ENCODE data around the gene CCM2.
A peak's percentile ranks its signal among the peaks of the same experiment; 100 is the strongest.

The CCM2 gene

DNA sequence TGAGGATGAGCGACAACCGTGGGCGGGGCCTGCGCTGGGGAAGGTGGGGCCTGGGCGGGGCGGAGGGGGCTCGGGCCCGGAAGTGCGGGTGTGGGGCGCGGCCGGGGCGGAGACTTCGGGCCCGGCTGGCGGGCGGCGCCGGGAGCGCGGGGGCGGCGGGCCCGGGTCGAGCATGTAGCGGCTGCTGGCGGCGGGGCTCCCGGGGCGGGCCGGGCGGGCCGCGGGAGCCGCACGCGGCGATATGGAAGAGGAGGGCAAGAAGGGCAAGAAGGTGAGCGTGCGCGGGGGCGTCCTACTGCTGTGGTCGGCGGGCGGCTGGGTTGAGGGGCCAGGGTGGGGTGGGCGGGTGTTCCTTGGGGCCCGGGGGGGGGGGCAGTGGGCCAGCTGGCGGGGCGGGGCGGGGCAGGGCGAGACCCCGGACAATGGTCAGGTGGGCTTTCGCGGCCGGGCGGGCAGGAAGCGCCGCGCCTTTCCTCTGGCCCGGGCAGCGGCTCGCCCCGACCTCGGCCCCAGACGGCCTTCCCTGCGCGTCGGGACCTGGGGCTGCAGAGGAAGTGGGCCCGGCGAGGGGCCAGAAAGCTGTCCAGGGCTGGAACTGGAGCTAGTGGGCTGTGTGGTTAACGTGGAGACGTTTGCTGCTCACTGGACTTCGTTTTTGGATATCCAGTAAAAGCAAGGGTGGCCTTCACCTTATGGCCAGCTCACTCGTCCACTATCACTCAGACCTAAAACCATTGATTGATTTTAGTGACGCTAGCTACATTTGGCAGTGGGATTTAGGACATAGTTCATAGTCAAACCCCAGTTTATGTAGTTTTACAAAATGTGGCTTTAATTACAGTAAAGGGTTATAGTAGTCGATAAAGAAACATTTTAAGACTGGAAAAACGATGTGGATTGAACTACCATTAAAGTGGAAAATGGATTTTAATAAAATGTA, at the start of gene CCM2:
Gene CCM2, plus strand, starts transcription at position 109 of the 940 bp plus-strand sequence. Its CDS starts 133 bp downstream, at position 242.
- Histone ChIP-seq H3K4me1 (ENCODE audit: insufficient read depth, low read length) (peaks cover 6% of the 10 kb centered on the region; the same call in 1 of the 2 replicates), H3K9ac (ENCODE audit: low read depth, low read length) (peak within 1 kb of the TSS; percentile 89), H3K9me3 (ENCODE audit: insufficient read depth, low read depth, low read length) (no peaks in the 10 kb centered on the region), H3K27me3 (ENCODE audit: insufficient read depth, low read length) (no peaks in the 10 kb centered on the region), H3K4me3 (ENCODE audit: low read length) (peak within 1 kb of the TSS; percentile 95), H3K27ac (ENCODE audit: low read length) (peak within 1 kb of the TSS; percentile 80), H3K36me3 (ENCODE audit: insufficient read depth, low read depth, low read length) (no peaks in the 10 kb centered on the region)

DNA sequence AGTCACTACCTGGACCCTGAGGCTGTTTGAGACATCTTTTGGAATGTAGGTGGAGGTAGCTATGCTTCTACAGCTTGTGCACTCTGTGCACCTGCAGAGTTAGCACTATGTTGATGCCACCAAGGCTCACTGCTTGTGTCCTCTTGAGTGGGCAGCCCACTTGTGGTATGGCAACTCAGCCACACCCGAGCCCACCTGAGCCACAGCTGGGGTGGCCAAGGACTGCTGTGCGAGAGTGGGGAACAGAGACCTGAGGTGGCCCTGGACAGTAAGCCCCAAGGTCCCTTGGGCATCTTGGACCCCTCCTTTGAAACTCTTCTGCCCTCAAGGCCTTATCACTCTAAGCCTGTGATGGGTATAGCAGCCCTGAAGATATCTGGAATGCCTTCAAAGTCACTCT, 46.8 kb upstream of the CCM2 start:
- Histone ChIP-seq H3K9me3 (ENCODE audit: insufficient read depth, low read depth, low read length) (no peaks in the 10 kb centered on the region), H3K4me3 (ENCODE audit: low read length) (no peak overlapping the region), H3K27me3 (ENCODE audit: insufficient read depth, low read length) (0 out of 2 replicates have a peak, but pooled peaks cover 6% of the 10 kb centered on the region), H3K27ac (ENCODE audit: low read length) (no peak overlapping the region), H3K9ac (ENCODE audit: low read depth, low read length) (no peak overlapping the region), H3K36me3 (ENCODE audit: insufficient read depth, low read depth, low read length) (no peaks in the 10 kb centered on the region), H3K4me1 (ENCODE audit: insufficient read depth, low read length) (no peaks in the 10 kb centered on the region)

DNA sequence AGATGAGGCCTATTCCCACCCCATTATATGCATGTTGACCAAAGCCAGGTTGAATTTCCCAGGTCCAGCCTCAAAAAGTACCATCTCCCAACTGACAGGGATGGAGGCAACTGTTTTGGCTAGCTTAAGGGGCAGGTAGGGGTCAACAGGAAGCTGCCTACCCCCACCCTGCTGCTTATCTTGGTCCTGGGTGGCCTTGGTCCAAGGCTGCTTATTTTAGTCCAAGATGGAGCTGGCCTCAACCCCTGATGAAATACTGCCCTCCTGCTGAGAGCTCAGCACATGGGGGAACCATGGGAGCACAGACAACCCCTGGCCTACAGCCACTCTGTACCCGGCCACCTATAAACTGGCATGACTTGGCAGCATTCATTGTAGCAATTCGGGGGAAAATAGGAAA, 44.3 kb upstream of the CCM2 start:
- no peak overlapping the region for H3K4me3 ChIP-seq (ENCODE audit: low read length)
- H3K27ac ChIP-seq (ENCODE audit: low read length), result no peak overlapping the region
- H3K9me3 ChIP-seq (ENCODE audit: insufficient read depth, low read depth, low read length), result no peaks in the 10 kb centered on the region
- H3K4me1 ChIP-seq (ENCODE audit: insufficient read depth, low read length), result no peaks in the 10 kb centered on the region
- no peak overlapping the region for H3K9ac ChIP-seq (ENCODE audit: low read depth, low read length)
- peaks cover 19% of the 10 kb centered on the region for H3K27me3 ChIP-seq (ENCODE audit: insufficient read depth, low read length)
- H3K36me3 ChIP-seq (ENCODE audit: insufficient read depth, low read depth, low read length), result no peaks in the 10 kb centered on the region

DNA sequence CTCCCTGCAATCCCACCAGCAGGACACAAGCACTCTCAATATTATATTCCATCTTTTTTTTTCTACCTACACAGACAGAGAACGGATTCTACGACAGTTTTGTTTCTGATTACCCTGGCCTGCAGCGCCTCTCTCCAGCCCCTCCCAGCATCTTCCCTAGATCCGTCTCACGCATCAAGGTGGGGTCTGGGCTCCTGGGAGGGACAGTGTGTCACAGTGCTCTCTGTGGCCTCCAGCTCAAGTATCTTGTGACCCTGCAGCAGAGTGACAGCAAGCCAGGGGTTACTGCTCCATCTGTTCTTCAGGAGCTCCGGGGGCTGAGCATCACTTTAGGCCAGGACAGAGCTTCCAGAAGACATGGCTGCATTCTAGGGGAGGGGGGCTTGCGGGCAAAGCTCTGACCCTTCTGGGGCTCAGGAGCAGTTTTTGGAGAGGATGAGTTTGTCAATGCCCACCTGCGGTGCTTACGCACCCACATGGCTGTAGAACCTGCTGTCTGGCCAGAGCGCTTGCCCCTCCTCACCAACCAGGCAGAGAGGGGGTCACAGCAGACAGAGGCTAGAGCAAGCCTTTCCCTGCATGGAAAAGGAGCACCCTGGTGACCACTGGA, 43.7 kb upstream of the CCM2 start:
- Histone ChIP-seq H3K27ac (ENCODE audit: low read length) (no peak overlapping the region), H3K4me3 (ENCODE audit: low read length) (no peak overlapping the region), H3K36me3 (ENCODE audit: insufficient read depth, low read depth, low read length) (no peaks in the 10 kb centered on the region), H3K27me3 (ENCODE audit: insufficient read depth, low read length) (peaks cover 19% of the 10 kb centered on the region), H3K4me1 (ENCODE audit: insufficient read depth, low read length) (no peaks in the 10 kb centered on the region), H3K9me3 (ENCODE audit: insufficient read depth, low read depth, low read length) (no peaks in the 10 kb centered on the region), H3K9ac (ENCODE audit: low read depth, low read length) (no peak overlapping the region)

DNA sequence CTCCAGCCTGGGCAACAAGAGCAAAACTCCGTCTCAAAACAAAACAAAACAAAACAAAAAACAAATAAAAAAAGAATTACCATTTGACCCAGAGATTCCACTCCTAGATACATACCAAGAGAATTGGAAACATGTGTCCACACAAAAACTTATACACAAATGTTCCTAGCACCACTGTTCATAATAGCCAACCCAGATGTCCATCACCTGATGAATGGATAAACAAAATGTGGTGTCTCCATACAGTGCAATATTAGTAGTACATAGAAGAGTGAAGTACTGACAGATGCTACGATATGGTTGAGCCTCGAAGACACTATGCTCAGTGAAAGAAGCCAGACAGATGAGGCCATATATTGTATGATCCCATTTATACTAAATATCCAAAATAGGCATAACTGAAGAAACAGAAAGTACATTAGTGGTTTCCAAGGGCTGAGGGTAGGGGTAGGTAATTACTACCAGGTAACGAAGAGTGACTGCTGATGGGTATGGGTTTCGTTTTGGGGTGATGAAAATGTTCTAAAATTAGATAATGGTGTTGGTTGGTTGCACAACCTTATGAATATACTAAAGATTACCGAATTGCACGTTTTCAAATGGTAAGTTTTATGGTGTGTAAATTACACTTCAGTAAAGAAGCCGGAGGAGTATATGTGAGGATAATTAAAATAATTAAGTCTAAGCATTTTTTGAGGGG, 41.2 kb upstream of the CCM2 start:
- H3K27ac ChIP-seq (ENCODE audit: low read length), result no peak overlapping the region
- no peaks in the 10 kb centered on the region for H3K36me3 ChIP-seq (ENCODE audit: insufficient read depth, low read depth, low read length)

DNA sequence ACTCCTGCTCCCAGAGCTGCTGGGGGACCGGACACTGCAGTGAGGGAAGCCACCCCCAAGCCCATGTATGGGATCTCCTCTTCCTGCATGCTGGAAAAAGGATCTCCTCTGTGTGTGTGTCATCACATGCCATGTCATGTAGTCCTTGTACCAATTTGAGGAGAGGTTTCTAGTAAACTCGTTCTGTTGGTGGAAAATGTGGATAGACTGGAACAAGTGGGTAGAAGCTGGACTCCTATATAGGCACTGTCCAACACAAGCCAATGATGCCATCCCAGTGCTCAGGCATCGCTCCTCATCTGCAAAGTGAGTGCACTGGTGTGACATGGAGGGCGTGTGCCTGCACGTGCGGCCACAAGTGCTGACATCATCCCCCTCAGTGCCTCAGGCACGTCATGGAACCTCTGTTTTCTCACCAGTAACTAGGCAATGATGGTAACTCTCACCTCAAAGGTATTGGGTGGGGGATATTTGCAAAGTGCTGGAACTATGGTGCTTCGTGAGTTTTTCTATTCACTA, 40.5 kb upstream of the CCM2 start:
- no peak overlapping the region for H3K9ac ChIP-seq (ENCODE audit: low read depth, low read length)
- no peak overlapping the region for H3K27ac ChIP-seq (ENCODE audit: low read length)
- no peaks in the 10 kb centered on the region for H3K4me1 ChIP-seq (ENCODE audit: insufficient read depth, low read length)
- no peaks in the 10 kb centered on the region for H3K9me3 ChIP-seq (ENCODE audit: insufficient read depth, low read depth, low read length)
- no peaks in the 10 kb centered on the region for H3K36me3 ChIP-seq (ENCODE audit: insufficient read depth, low read depth, low read length)
- peaks cover 48% of the 10 kb centered on the region for H3K27me3 ChIP-seq (ENCODE audit: insufficient read depth, low read length)
- H3K4me3 ChIP-seq (ENCODE audit: low read length), result no peak overlapping the region

More for the DNA sequence above, 41.2 kb upstream of the CCM2 start:
- Histone ChIP-seq H3K9ac (ENCODE audit: low read depth, low read length) (no peak overlapping the region), H3K27me3 (ENCODE audit: insufficient read depth, low read length) (peaks cover 43% of the 10 kb centered on the region), H3K4me3 (ENCODE audit: low read length) (no peak overlapping the region), H3K4me1 (ENCODE audit: insufficient read depth, low read length) (no peaks in the 10 kb centered on the region), H3K9me3 (ENCODE audit: insufficient read depth, low read depth, low read length) (no peaks in the 10 kb centered on the region)

DNA sequence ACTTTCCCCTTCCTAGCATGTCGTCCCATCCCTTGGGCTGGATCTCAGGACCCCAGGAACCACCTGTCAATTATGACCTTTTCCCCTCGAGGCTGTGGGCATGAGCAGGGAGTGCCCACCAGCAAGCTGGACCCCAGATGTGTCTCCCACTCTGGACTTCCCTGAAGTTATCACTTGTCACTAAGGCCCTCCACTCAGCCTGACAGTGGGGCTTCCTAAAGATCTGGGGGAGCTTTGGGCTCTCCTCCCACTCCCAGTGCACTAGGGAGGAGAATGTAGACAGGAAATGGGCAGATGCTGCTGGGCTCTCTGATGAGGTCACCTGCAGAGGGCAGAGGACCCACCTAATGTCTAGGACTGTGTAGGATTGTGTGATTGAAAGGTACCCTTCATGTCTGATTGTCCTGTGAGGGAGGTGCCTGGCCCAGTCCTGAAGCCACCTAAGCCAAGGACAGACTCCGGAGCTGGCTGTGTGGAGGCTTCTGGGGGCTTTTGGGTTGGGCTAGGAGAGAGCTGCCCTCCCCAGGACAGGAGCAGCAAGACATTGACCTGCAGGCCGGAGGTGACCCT, 39.9 kb upstream of the CCM2 start:
- Histone ChIP-seq H3K4me3 (ENCODE audit: low read length) (no peak overlapping the region), H3K27me3 (ENCODE audit: insufficient read depth, low read length) (peaks cover 48% of the 10 kb centered on the region), H3K4me1 (ENCODE audit: insufficient read depth, low read length) (no peaks in the 10 kb centered on the region), H3K9ac (ENCODE audit: low read depth, low read length) (no peak overlapping the region), H3K27ac (ENCODE audit: low read length) (no peak overlapping the region), H3K36me3 (ENCODE audit: insufficient read depth, low read depth, low read length) (no peaks in the 10 kb centered on the region), H3K9me3 (ENCODE audit: insufficient read depth, low read depth, low read length) (no peaks in the 10 kb centered on the region)

DNA sequence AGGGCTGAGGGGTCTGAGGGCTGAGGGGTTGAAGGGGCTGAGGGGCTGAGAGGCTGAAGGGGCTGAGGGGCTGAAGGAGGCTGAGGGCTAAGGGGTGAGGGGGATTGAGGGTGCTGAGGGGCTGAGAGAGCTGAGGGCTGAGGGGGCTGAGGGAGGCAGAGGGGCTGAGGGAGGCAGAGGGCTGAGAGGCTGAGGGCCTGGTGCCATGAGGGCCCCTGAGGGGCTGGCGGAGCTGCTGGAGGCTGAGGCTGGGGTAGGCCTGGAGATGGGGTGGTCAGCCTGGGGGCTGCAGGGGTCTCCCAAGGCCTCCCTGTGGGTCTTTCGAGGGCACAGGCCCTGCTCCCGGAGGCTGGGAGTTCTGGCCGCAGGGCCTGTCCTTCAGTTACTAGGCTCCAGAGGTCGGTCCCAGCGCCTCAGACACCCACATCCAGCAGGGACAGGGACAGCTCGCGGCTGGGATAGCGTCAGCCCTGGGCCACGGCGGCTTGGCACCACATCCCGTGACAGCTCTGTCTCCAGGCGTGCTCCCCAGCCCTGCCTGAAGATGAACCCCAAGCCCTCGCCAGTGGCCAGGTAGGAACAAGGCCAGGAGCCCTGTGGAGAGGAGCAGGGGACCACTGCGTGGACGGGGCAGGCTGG, 38.0 kb upstream of the CCM2 start:
- no peaks in the 10 kb centered on the region for H3K4me1 ChIP-seq (ENCODE audit: insufficient read depth, low read length)
- H3K9me3 ChIP-seq (ENCODE audit: insufficient read depth, low read depth, low read length), result no peaks in the 10 kb centered on the region
- H3K36me3 ChIP-seq (ENCODE audit: insufficient read depth, low read depth, low read length), result no peaks in the 10 kb centered on the region
- H3K27me3 ChIP-seq (ENCODE audit: insufficient read depth, low read length), result peaks cover 48% of the 10 kb centered on the region
- H3K9ac ChIP-seq (ENCODE audit: low read depth, low read length), result peak overlapping the region; percentile 41; the same call in 1 of the 2 replicates
- no peak overlapping the region for H3K27ac ChIP-seq (ENCODE audit: low read length)
- H3K4me3 ChIP-seq (ENCODE audit: low read length), result peak overlapping the region; percentile 50; the same call in 1 of the 2 replicates

DNA sequence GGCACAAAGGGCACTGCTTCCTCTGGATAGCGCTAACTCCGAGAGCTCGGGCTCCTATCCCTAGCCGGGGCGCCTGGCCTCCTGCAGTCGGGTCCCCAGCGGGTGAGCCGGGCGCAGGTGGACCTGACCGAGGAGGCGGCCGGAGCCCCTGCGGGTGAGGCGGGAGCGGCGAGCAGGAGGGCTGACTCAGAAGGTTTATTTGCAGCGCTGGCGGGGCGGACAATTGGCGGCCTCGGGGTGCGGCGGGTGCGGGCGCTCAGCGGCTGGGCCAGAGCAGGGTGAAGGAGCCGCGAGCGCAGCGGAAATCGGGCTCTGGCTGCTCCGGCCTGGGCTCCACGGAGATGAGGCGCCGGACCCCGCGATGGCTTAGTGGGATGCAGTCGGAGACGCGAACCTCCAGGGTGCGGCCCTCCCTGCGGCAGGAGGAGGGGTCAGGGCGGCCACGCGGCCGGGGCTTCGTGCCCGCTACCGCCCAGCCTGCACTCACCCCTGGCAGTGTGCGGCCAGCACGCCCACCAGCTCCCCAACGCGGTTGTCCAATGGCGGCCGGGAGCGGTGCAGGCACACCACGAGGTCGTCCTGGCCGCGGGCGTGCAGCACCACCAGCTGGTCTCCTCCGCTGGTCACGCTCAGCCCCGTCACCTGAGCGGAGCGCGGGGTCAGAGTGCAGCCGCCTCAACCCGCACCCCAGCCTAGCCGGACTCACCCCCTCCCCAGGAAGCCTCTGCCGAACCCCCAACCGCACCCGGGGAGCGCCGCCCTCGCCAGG, 37.3 kb upstream of the CCM2 start:
- Histone ChIP-seq H3K9ac (ENCODE audit: low read depth, low read length) (peak overlapping the region; percentile 41; the same call in 1 of the 2 replicates), H3K36me3 (ENCODE audit: insufficient read depth, low read depth, low read length) (no peaks in the 10 kb centered on the region), H3K9me3 (ENCODE audit: insufficient read depth, low read depth, low read length) (no peaks in the 10 kb centered on the region), H3K4me3 (ENCODE audit: low read length) (peak overlapping the region; percentile 50; the same call in 1 of the 2 replicates), H3K4me1 (ENCODE audit: insufficient read depth, low read length) (no peaks in the 10 kb centered on the region), H3K27me3 (ENCODE audit: insufficient read depth, low read length) (peaks cover 48% of the 10 kb centered on the region), H3K27ac (ENCODE audit: low read length) (no peak overlapping the region)

All from iPS-20b (cell line).